Measurements from ENCODE around the gene IFIT1B. TPM values are rescaled to one million over a fixed set of nuclear protein-coding genes. Genes with fewer than 3 reads are reported as not detected.

IFIT1B gene
- total and polyA plus RNA-seq, 2 of the 8 experiments (the other 6 are each of a cell fraction or from before 2014, with no cell fraction given), result not detected

GRCh38 chr10:89391907-89392756 is 14.3 kb downstream of the IFIT1B start, which contains the start of gene IFIT1:
TSS of gene IFIT1 (plus strand) at chr10:89392623. CDS start at chr10:89392713, 90 bp downstream.
- Histone ChIP-seq H4K8ac (ENCODE audit: extremely low read depth, insufficient read depth, low read length) (no peak within 1 kb of the TSS), H4K5ac (ENCODE audit: insufficient read length, low read depth, low read length) (no peak within 1 kb of the TSS), H3K4ac (replicated peaks; ENCODE audit: insufficient read length, low read depth, low read length) (no peak within 1 kb of the TSS), H2AK5ac (ENCODE audit: low read depth, low read length) (no peak within 1 kb of the TSS), H3K4me1 (replicated peaks in 1 of 4; ENCODE audit: control insufficient read depth in 3 of 4, insufficient read depth in 4 of 4, low read length in 3 of 4) (peaks cover 0 to 5% (median 3%) of the 10 kb centered on the region in 4 experiments; a peak in 2 of 7 replicates), H2BK20ac (ENCODE audit: low read length) (no peak within 1 kb of the TSS), H3K4me3 (ENCODE audit: extremely low read depth in 1 of 4, insufficient read depth in 2 of 4, low read depth in 3 of 4, low read length in 4 of 4) (peak within 1 kb of the TSS; percentile 28 to 56 (median 40); a peak in 5 of 8 replicates), H3K27ac (ENCODE audit: low read depth, low read length) (no peak within 1 kb of the TSS), H3K79me1 (ENCODE audit: low read depth, low read length) (no peaks in the 10 kb centered on the region), H3K18ac (ENCODE audit: extremely low read depth, low read length) (peak within 1 kb of the TSS; percentile 55), H3K4me2 (ENCODE audit: insufficient read depth in 1 of 2, low read depth in 2 of 2, low read length in 2 of 2) (peak within 1 kb of the TSS; percentile 64 to 86), H2BK5ac (ENCODE audit: low read depth, low read length) (no peak within 1 kb of the TSS), H3K14ac (ENCODE audit: insufficient read length) (no peak within 1 kb of the TSS), H2BK12ac (ENCODE audit: low read depth, low read length) (peak within 1 kb of the TSS; percentile 61; the same call in 1 of the 2 replicates), H3K79me2 (ENCODE audit: control insufficient read depth in 1 of 2, insufficient read depth in 2 of 2, low read length in 2 of 2) (no peaks in the 10 kb centered on the region), H3K27me3 (replicated peaks in 1 of 4; ENCODE audit: control insufficient read depth in 3 of 4, extremely low read depth in 1 of 4, insufficient read depth in 3 of 4, low read length in 3 of 4) (no peaks in the 10 kb centered on the region), H3K9me3 (ENCODE audit: insufficient read depth in 2 of 2, low read depth in 1 of 2, low read length in 1 of 2) (no peaks in the 10 kb centered on the region), H2AFZ (ENCODE audit: low read length) (peak within 1 kb of the TSS; percentile 91), H2BK120ac (replicated peaks; ENCODE audit: low read depth, low read length) (no peak within 1 kb of the TSS), H3K36me3 (ENCODE audit: control insufficient read depth in 2 of 4, insufficient read depth in 4 of 4, low read length in 3 of 4) (no peaks in the 10 kb centered on the region), H4K20me1 (replicated peaks in 1 of 2; ENCODE audit: control insufficient read depth in 1 of 2, insufficient read depth in 2 of 2, low read length in 2 of 2) (no peaks in the 10 kb centered on the region), H4K91ac (replicated peaks; ENCODE audit: insufficient read length, low read length) (no peak within 1 kb of the TSS), H3K56ac (replicated peaks; ENCODE audit: insufficient read length, low read depth, low read length) (no peak within 1 kb of the TSS), H3K23ac (ENCODE audit: insufficient read length) (no peak within 1 kb of the TSS), H3K9ac (replicated peaks in 1 of 4; ENCODE audit: extremely low read depth in 1 of 4, low read depth in 3 of 4, low read length in 3 of 4) (peak within 1 kb of the TSS in 1 of 4 experiments; percentile 39; a peak in 1 of 7 replicates), H3K23me2 (ENCODE audit: low read depth, low read length) (no peaks in the 10 kb centered on the region; the same call in 1 of the 2 replicates), H2BK15ac (ENCODE audit: low read length) (no peak within 1 kb of the TSS)
- ChIA-PET CTCF (ENCODE audit: partially characterized antibody) (interaction anchor here (0.5 to 2.6 kb wide), 12 partner anchors 11 to 459 kb away, joined by 3 to 14 read pairs (median 3); partner anchors contain the start of gene IFIT5), POLR2A (ENCODE audit: partially characterized antibody) (interaction anchor here (0.7 to 1.3 kb wide), 2 partner anchors 14 to 87 kb away, joined by 3 read pairs; partner anchors contain the start of gene IFIT1B)
- FAIRE-seq (no peak), DNase-seq (ENCODE audit: low read depth in 1 of 2, low spot score in 2 of 2) (no peak)
- TF ChIP-seq SP1 (IDR thresholded peaks at IDR 0.05; ENCODE audit: low read depth, low read length), result 0 out of 2 replicates have a peak, but pooled peaks have one; percentile 12
- no peak for TF ChIP-seq HDAC2 (IDR thresholded peaks at IDR 0.05; ENCODE audit: borderline replicate concordance in 1 of 2, low read depth in 2 of 2, low read length in 2 of 2)
- TF ChIP-seq TEAD4 (IDR thresholded peaks at IDR 0.05; ENCODE audit: low read depth, low read length), result peak; percentile 39; the same call in 1 of the 2 replicates
- WGBS, 2 experiments (ENCODE audit: extremely low coverage in 1 of 2, insufficient coverage in 1 of 2, insufficient read length in 1 of 2, insufficient replicate concordance in 2 of 2, low coverage in 1 of 2, low lambda C conversion rate in 2 of 2, missing lambda C conversion rate in 1 of 2), result 42% methylated on average over 7 of the region's 8 CpGs; no CpG with 5 or more reads in 1 of the 2 experiments

All from H1 (cell line).